Peyer's patch (tissue), 4 donors: ENCODE measurements around the gene LMF1. TPM values are rescaled to one million over a fixed set of nuclear protein-coding genes. Genes with fewer than 3 reads are reported as not detected.

Source experiments
- DNase-seq, 3 donors: peaks; one replicate each; pipeline ENCODE4 v3.0.0-alpha.2; 2017 to 2019
- H3K27ac ChIP-seq, 4 donors: fragments of 200-600 bp; sonication (generic); one replicate each; pipeline ENCODE4 v1.5.1; 2016 to 2019
- H3K27me3 ChIP-seq, 2 donors: fragments of 200-600 bp; sonication (generic); one replicate each; pipeline ENCODE4 v1.5.1; 2019
- H3K36me3 ChIP-seq, 3 donors: fragments of 200-600 bp; sonication (generic); one replicate each; pipeline ENCODE4 v1.5.1; 2016 to 2019
- H3K4me1 ChIP-seq, 4 donors: fragments of 200-600 bp; sonication (generic); one replicate each; pipeline ENCODE4 v1.5.1; 2016 to 2019
- H3K4me3 ChIP-seq, 4 donors: fragments of 200-600 bp; sonication (generic); 1 replicate in 3 of 4; 2 replicates in 1 of 4; pipeline ENCODE4 v1.5.1; 2016 to 2019; ENCODE audit warnings: mild to moderate bottlenecking in 1 of 4
- H3K9me3 ChIP-seq, 4 donors: fragments of 200-600 bp; sonication (generic); one replicate each; pipeline ENCODE4 v1.5.1; 2016 to 2019; ENCODE audit warnings: mild to moderate bottlenecking in 1 of 4
- CTCF ChIP-seq, 6 experiments: fragments of 450-650 bp in 4 of 6; fragments of 200-600 bp in 2 of 6; sonication (generic) in 1 of 6; IDR thresholded peaks; one replicate each; pipeline ENCODE4 v1.5.1; 2017 to 2019; ENCODE audit warnings: antibody characterized with exemption in 6 of 6, mild to moderate bottlenecking in 3 of 6, moderate library complexity in 1 of 6
- POLR2A ChIP-seq, 2 donors: fragments of 450-650 bp; IDR thresholded peaks; one replicate each; pipeline ENCODE4 v1.5.1; 2017; ENCODE audit warnings: antibody characterized with exemption in 2 of 2, mild to moderate bottlenecking in 2 of 2, moderate library complexity in 2 of 2
- total RNA-seq, 4 donors: library from RNA; depleted of rRNA; stranded (reverse); fragments of >200 nt; gene quantifications; one replicate each; pipeline ENCODE4 v1.1.0, GENCODE V29; 2016

LMF1 gene
- total RNA-seq, 4 donors from 2014 or later, result 16.3 to 85.4 (median 54.6) TPM

GRCh38 chr16:851209-851810 lies 119.5 kb downstream of the LMF1 start:
- Histone ChIP-seq H3K9me3 (no peaks in the 10 kb centered on the region), H3K36me3 (no peaks in the 10 kb centered on the region), H3K4me1 (no peaks in the 10 kb centered on the region), H3K4me3 (no peak overlapping the region), H3K27me3 (no peaks in the 10 kb centered on the region), H3K27ac (no peak overlapping the region)
- TF ChIP-seq CTCF (IDR thresholded peaks at IDR 0.05), result no peak
- TF ChIP-seq POLR2A (IDR thresholded peaks at IDR 0.05), result no peak
- DNase-seq, result no peak

DNA sequence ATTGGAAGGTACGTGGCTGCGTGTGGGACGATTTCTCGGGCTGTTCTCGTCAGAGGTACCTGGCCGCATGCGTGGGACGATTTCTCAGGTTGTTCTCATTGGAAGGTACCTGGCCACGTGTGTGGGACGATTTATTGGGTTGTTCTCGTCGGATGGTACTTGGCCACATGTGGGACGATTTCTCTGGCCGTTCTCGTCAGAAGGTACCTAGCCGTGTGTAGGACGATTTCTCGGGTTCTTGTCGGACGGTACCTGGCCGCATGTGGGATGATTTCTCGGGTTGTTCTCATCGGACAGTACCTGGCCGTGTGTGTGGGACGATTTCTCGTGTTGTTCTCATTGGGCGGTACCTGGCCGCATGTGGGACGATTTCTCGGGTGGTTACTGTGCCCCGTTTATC lies 120.1 kb downstream of the LMF1 start:
- Histone ChIP-seq H3K36me3 (no peaks in the 10 kb centered on the region), H3K27ac (no peak overlapping the region), H3K4me3 (no peak overlapping the region), H3K9me3 (no peaks in the 10 kb centered on the region), H3K27me3 (no peaks in the 10 kb centered on the region), H3K4me1 (no peaks in the 10 kb centered on the region)
- no peak for DNase-seq
- TF ChIP-seq POLR2A (IDR thresholded peaks at IDR 0.05), result no peak

DNA sequence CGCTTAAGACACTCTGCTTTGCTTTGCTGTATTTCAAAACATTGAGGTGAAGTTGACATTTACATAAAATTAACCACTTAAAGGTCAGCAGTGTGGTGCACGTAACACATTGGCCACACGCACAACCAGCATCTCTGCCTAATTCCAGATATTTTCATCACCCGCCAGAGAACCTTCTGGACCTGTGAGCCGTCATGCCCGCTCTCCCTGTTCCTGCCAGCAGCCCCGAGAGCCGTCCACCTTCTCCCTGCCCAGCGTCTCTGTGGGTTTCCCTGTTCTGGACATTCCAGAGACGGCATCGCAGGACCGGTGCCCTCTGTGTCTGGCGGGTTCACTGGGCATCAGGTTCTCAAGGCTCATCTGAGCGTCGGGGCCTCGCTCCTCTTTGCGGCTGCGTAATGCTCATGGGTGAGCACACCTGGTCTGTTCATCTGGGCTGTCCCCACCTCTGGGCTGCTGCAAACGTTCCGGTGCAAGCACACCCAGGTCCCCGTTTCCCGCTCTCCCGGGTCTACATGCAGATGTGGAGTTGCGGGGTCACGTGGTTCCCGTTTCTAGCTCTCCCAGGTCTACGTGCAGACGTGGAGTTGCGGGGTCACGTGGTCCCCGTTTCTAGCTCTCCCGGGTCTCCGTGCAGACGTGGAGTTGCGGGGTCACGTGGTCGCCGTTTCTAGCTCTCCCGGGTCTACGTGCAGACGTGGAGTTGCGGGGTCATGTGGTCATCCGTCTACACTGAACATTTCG lies 122.1 kb downstream of the LMF1 start:
- Histone ChIP-seq H3K36me3 (no peaks in the 10 kb centered on the region), H3K4me1 (no peaks in the 10 kb centered on the region), H3K27ac (no peak overlapping the region), H3K4me3 (no peak overlapping the region), H3K9me3 (no peaks in the 10 kb centered on the region), H3K27me3 (no peaks in the 10 kb centered on the region)
- no peak for TF ChIP-seq POLR2A (IDR thresholded peaks at IDR 0.05)
- TF ChIP-seq CTCF (IDR thresholded peaks at IDR 0.05), result no peak
- DNase-seq, result no peak

DNA sequence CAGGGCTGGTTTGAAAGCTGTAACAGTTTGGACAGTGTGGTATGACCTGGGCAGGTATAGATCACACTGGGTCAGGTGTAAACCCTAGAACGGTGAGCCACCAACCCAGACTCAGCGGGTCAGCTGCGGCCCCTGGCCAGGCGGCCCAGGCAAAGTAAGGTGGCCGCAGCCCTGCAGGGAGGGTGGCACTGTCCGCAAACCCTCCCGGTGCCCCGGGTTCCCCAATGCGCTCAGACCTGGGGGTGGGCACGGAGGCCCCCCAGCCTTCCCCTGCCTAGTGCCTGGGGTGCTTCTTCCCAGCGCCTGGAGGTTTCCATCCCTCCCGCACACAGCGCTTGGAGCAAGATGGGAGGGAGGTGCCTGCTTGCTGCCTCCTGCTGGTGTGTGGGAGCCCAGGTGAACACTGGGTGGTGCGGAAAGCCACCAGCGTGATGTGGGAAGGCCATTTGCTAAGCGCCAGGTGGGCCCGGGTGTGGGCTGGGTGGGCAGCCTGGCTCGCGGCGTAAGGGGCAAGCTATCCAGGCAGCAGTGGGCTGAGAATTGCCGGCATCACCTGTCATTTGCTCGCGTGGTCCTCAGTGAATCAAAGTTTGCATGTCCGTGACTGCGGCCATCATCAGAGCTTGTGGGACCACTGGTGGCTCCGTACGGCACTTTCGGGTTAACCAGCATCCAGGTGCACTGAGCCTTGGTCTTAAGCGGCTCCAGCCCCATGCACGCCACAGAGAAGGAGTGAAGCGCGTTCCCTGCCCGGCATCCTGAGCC lies 122.9 kb downstream of the LMF1 start:
- no peaks in the 10 kb centered on the region for H3K36me3 ChIP-seq
- no peaks in the 10 kb centered on the region for H3K4me1 ChIP-seq
- H3K27me3 ChIP-seq, result no peaks in the 10 kb centered on the region
- no peak for DNase-seq
- no peak for TF ChIP-seq CTCF (IDR thresholded peaks at IDR 0.05)
- H3K4me3 ChIP-seq, result no peak overlapping the region
- no peaks in the 10 kb centered on the region for H3K9me3 ChIP-seq
- no peak overlapping the region for H3K27ac ChIP-seq

DNA sequence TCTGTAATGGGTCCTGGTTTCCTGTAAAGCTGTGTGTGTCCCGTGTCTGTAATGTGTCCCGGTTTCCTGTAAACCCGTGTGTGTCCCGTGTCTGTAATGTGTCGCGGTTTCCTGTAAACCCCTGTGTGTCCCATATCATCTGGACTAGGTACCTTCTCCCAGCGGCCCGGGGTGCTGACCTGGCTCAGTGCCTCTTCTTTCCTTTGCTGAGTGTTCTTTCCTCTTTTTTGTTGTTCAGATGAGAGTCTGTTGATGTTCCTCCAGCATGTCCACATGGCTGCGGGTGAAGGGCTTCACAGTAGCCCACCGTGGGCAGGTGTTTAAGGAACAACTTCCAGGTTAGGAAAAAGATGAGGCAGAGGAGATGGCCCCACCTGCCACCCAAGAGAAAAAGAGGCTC lies 123.6 kb downstream of the LMF1 start:
- no peaks in the 10 kb centered on the region for H3K36me3 ChIP-seq
- H3K27me3 ChIP-seq, result no peaks in the 10 kb centered on the region
- DNase-seq, result no peak
- H3K27ac ChIP-seq, result no peak overlapping the region
- no peaks in the 10 kb centered on the region for H3K4me1 ChIP-seq
- no peak overlapping the region for H3K4me3 ChIP-seq
- TF ChIP-seq CTCF (IDR thresholded peaks at IDR 0.05), result no peak
- no peak for TF ChIP-seq POLR2A (IDR thresholded peaks at IDR 0.05)
- no peaks in the 10 kb centered on the region for H3K9me3 ChIP-seq

DNA sequence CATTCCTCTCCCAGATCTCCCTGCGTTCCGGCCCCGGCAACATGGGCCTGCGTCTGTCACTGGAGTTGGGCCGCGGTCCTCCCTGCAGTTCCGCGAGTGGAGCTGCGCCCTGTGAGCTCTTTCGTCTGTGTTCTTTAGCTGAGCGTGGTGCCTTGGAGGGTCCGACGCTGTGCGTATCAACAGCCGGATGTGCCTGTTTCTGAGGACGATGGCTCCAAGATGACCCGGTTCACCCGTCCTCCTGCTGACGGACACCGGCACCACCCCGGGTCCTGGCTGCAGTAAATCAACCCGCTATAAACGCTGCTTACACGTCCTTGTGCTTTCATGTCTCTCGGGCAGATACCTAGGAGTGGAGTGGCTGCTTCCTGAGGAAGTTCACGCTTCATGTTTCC lies 125.4 kb downstream of the LMF1 start:
- DNase-seq, result no peak

More for the DNA sequence above, 125.4 kb downstream of the LMF1 start:
- H3K27me3 ChIP-seq, result no peaks in the 10 kb centered on the region
- H3K9me3 ChIP-seq, result no peaks in the 10 kb centered on the region
- no peak overlapping the region for H3K4me3 ChIP-seq
- H3K27ac ChIP-seq, result no peak overlapping the region
- no peaks in the 10 kb centered on the region for H3K4me1 ChIP-seq
- TF ChIP-seq CTCF (IDR thresholded peaks at IDR 0.05) (no peak), POLR2A (IDR thresholded peaks at IDR 0.05) (no peak)
- no peaks in the 10 kb centered on the region for H3K36me3 ChIP-seq
